Activated CD4-positive, alpha-beta memory T cell treated with anti-CD3 and anti-CD28 coated beads, Interleukin-2, amount 10 ng/mL, durations not matched to agents 7 days and 5 days (primary cell): ENCODE measurements around the gene CCNB3. TPM values are rescaled to one million over a fixed set of nuclear protein-coding genes. Genes with fewer than 3 reads are reported as not detected.
"Not testable (repeated sequence)": the region's sequence is repeated elsewhere in the genome, so short reads cannot be mapped to it uniquely, and the experiment has no call there.

Experiments
- CTCF ChIA-PET: fragments of 350-600 bp; sonication (Branson Sonifier 250); formaldehyde crosslinking; loops from one replicate; lab custom pipeline; 2021; ENCODE audit warnings: antibody characterized with exemption, inconsistent platforms; lab: Charles Lee
- POLR2A ChIA-PET: fragments of 350-600 bp; sonication (Branson Sonifier 250); formaldehyde crosslinking; loops from one replicate; lab custom pipeline; 2021; ENCODE audit warnings: antibody characterized with exemption; lab: Charles Lee
- DNase-seq: peaks from one replicate; pipeline ENCODE4 v3.0.0-alpha.2; 2020
- H3K27ac Mint-ChIP-seq: one replicate; pipeline ENCODE4 v1.8.0; 2021; ENCODE audit warnings: mild to moderate bottlenecking, mixed read lengths
- H3K27me3 Mint-ChIP-seq: one replicate; pipeline ENCODE4 v1.8.0; 2021; ENCODE audit warnings: mixed read lengths
- H3K36me3 Mint-ChIP-seq: one replicate; pipeline ENCODE4 v1.8.0; 2021; ENCODE audit warnings: low read depth, mixed read lengths
- H3K4me1 Mint-ChIP-seq: one replicate; pipeline ENCODE4 v1.8.0; 2021; ENCODE audit warnings: mixed read lengths
- H3K4me3 Mint-ChIP-seq: one replicate; pipeline ENCODE4 v1.8.0; 2021; ENCODE audit warnings: mild to moderate bottlenecking, mixed read lengths
- H3K9me3 Mint-ChIP-seq: one replicate; pipeline ENCODE4 v1.8.0; 2021; ENCODE audit warnings: mixed read lengths
- total RNA-seq, 2 experiments: library from RNA; stranded (reverse); gene quantifications; one replicate each; pipeline ENCODE4 v1.2.3, GENCODE V29; 2021

The CCNB3 gene
- total RNA-seq, 2 experiments from 2014 or later: 0.98 to 1.2 TPM

DNA sequence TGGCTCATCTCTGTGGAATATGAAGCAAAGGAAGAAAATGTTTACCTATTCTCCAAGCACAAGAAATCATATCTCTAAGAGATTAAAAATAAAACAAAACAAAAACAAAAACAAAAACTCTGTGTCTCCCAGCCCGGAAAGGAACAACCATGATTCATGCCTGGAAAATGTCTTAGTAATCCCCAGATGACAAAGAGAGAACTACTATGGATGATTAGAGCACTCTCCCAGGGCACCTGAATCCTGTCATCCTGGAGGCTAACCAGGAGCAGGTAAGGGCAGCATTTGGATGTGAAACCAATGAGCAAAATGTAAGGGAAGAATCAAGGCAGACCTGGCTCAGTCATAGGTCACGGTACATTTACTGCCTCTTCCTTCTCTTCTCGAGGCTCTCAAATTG lies 2.0 kb upstream of the CCNB3 start:
- no peaks in the 10 kb centered on the region for H3K27me3 Mint-ChIP-seq
- DNase-seq: no peak
- H3K4me1 Mint-ChIP-seq: peaks cover 16% of the 10 kb centered on the region
- ChIA-PET POLR2A (no interaction called here), CTCF (no interaction called here)
- H3K27ac Mint-ChIP-seq: no peak overlapping the region
- H3K36me3 Mint-ChIP-seq: no peaks in the 10 kb centered on the region
- no peak overlapping the region for H3K4me3 Mint-ChIP-seq
- H3K9me3 Mint-ChIP-seq: no peaks in the 10 kb centered on the region

DNA sequence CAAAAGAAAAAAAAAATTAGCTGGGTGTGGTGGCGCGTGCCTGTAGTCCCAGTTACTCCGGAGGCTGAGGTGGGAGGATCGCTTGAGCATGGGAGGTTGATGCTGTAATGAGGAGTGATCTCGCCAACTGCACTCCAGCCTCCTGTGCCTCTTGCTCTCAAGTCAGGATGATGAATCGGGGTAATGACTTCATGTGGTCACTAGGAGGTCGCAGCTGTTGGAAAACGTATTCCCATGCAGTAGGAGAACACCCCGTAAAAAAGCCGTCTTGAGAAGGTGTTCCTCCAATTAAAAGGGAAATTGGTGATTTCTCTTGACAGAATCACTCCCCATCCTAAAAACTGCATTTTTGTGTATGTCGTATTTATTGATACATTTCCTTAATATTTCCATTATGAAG lies 2.2 kb downstream of the CCNB3 start:
- CTCF ChIA-PET: no interaction called here
- H3K4me1 Mint-ChIP-seq: peaks cover 18% of the 10 kb centered on the region
- no peak for DNase-seq

DNA sequence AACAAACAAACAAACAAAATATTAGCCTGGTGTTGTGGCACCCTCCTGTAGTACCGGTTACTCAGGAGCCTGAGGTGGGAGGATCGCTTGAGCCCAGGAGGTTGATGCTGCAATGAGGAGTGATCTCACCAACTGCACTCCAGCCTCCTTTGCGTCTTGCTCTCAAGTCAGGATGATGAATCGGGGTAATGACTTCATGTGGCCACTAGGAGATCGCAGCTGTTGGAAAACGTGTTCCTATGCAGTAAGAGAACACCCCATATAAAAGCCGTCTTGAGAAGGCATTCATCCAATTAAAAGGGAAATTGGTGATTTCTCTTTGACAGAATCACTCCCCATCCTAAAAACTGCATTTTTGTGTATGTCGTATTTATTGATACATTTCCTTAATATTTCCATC lies 6.9 kb downstream of the CCNB3 start:
- ChIA-PET POLR2A (no interaction called here), CTCF (no interaction called here)
- no peak for DNase-seq
- Mint-ChIP-seq H3K4me1 (peaks cover 4% of the 10 kb centered on the region), H3K9me3 (no peaks in the 10 kb centered on the region), H3K36me3 (no peaks in the 10 kb centered on the region), H3K27ac (no peak overlapping the region), H3K4me3 (no peak overlapping the region), H3K27me3 (no peaks in the 10 kb centered on the region)

More for the DNA sequence above, 2.2 kb downstream of the CCNB3 start:
- POLR2A ChIA-PET: no interaction called here
- H3K27me3 Mint-ChIP-seq: no peaks in the 10 kb centered on the region
- no peaks in the 10 kb centered on the region for H3K36me3 Mint-ChIP-seq
- H3K27ac Mint-ChIP-seq: no peak overlapping the region
- H3K9me3 Mint-ChIP-seq: no peaks in the 10 kb centered on the region
- H3K4me3 Mint-ChIP-seq: no peak overlapping the region

DNA sequence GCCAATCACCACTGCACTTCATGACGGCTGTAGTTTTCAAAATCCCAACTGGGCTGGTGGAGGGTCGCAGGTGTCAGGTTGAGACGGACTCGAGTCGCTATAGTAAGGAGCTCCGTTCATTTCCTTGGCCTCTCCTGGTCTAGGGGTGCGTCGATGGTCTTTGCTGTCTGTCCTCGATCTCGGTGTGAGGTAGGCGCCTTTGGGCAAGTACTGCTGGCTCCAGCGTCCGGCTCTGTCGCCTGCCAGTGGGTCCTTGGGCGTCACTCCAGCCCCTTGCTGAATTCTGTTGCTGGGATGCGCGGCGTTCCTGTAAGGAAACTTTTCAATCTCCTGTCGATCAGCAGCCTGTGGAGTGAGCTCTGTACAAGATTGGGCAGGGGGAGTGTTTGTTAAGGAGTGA lies 76.7 kb downstream of the CCNB3 start:
- POLR2A ChIA-PET: no interaction called here
- Mint-ChIP-seq H3K27ac (no peak overlapping the region), H3K36me3 (no peaks in the 10 kb centered on the region), H3K4me3 (no peak overlapping the region), H3K4me1 (no peaks in the 10 kb centered on the region), H3K9me3 (no peaks in the 10 kb centered on the region), H3K27me3 (no peaks in the 10 kb centered on the region)
- CTCF ChIA-PET: no interaction called here
- DNase-seq: no peak

DNA sequence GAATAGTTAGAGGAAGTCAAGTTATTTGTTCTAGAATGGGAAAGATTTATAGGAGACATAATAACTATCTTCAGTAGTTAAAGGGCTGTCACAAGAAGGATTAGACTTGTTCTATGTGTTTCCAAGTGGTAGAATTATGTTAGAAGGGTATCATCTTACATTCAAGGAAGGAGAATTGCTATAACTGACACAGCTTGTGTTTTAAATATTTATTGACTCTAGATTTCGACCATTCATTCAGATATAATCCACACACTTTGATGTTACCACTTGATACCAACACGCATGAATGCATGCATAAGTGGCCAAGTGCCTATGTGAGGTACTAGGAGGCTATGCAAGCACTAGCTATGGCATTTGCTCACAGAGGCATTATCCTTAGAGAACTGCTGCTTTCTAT lies 122.7 kb downstream of the CCNB3 start:
- POLR2A ChIA-PET: no interaction called here
- Mint-ChIP-seq H3K27ac (no peak overlapping the region), H3K27me3 (no peaks in the 10 kb centered on the region), H3K4me3 (no peak overlapping the region), H3K9me3 (no peaks in the 10 kb centered on the region), H3K36me3 (no peaks in the 10 kb centered on the region), H3K4me1 (no peaks in the 10 kb centered on the region)
- no peak for DNase-seq
- CTCF ChIA-PET: no interaction called here

DNA sequence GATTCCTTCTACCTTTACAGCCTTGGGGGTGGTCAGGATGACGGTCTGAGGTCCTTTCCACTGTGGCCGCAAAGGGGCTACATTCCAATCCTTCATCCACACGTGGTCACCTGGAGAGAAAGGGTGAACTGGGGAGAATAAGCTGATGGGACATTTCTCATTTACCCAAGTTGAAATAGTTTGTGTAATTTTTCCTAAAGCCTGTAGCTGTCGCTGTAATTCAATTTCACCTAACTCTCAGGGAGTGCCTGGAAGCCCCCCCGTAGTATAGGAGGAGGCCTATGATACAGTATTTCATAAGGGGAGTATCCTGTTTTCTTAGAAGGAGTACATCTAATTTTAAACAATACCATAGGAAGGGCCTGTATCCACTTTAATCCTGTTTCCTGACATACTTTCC lies 128.1 kb downstream of the CCNB3 start:
- POLR2A ChIA-PET, H3K4me1 Mint-ChIP-seq: not testable (repeated sequence)

DNA sequence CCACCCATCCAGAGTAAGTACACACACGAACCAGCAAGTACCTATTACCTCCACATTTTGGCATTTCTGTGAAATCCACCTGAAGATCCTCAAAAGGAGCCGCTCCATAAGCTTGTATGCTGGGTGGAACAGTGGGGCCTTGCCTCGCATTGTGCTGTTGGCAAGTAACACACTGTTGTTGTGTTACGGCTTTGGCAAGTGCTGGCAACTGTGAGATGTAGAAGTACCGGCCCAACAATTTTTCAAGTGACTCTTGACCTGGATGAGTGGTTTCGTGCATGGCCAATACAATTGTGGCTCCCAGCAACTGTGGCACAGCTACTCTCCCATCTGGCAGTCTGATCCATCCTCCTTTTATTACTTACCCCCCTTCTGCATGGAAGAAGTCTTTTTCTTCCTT lies 128.7 kb downstream of the CCNB3 start:
- Mint-ChIP-seq H3K27ac (no peak overlapping the region), H3K27me3 (no peaks in the 10 kb centered on the region), H3K4me3 (no peak overlapping the region), H3K9me3 (no peaks in the 10 kb centered on the region), H3K4me1 (no peaks in the 10 kb centered on the region), H3K36me3 (no peaks in the 10 kb centered on the region)
- ChIA-PET POLR2A (no interaction called here), CTCF (no interaction called here)
- DNase-seq: no peak

More for the DNA sequence above, 128.1 kb downstream of the CCNB3 start:
- DNase-seq, H3K9me3 Mint-ChIP-seq, H3K27me3 Mint-ChIP-seq, H3K27ac Mint-ChIP-seq, H3K4me3 Mint-ChIP-seq, CTCF ChIA-PET, H3K36me3 Mint-ChIP-seq: not testable (repeated sequence)

DNA sequence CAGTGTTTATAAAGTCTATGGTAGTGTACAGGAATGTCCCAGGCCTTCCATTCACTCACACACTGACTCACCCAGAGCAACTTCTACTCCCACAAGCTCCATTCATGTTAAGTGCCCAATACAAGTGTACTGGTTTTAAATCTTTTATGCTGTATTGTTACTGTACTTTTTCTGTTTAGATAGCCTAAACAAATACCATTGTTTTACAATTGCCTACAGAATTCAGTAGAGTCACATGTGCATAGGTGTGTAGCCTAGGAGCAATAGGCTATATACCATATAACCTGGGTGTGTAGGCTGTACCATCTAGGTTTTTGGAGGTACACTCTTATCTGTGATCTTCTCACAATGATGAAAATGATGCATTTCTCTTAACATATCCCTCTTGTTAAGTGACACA lies 139.4 kb downstream of the CCNB3 start:
- Mint-ChIP-seq H3K27me3 (no peaks in the 10 kb centered on the region), H3K4me3 (no peak overlapping the region), H3K27ac (no peak overlapping the region), H3K4me1 (no peaks in the 10 kb centered on the region), H3K36me3 (no peaks in the 10 kb centered on the region), H3K9me3 (no peaks in the 10 kb centered on the region)
- POLR2A ChIA-PET: no interaction called here
- CTCF ChIA-PET: no interaction called here
- no peak for DNase-seq

DNA sequence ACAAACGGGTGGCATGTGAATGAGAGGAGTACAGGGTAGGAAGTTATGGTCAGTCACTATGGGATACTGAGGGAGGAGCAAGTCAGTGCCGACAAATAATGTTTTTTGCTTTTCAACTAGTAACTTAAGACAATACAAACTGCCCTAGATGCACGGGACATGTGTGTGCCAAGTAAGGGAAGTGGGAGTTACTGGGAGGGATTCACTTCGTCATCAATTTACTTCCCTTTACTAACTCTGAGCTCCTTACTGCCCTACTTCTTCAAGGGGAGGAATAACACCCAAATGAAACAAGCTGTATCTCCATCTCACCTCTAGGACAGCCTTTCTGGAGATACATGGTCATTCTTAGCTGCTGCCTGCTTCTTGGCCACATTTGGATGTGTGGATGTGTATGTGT lies 168.4 kb downstream of the CCNB3 start:
- no peak for DNase-seq
- Mint-ChIP-seq H3K9me3 (no peaks in the 10 kb centered on the region), H3K4me1 (no peaks in the 10 kb centered on the region), H3K36me3 (no peaks in the 10 kb centered on the region), H3K27me3 (no peaks in the 10 kb centered on the region), H3K27ac (no peak overlapping the region), H3K4me3 (no peak overlapping the region)
- ChIA-PET POLR2A (no interaction called here), CTCF (no interaction called here)

DNA sequence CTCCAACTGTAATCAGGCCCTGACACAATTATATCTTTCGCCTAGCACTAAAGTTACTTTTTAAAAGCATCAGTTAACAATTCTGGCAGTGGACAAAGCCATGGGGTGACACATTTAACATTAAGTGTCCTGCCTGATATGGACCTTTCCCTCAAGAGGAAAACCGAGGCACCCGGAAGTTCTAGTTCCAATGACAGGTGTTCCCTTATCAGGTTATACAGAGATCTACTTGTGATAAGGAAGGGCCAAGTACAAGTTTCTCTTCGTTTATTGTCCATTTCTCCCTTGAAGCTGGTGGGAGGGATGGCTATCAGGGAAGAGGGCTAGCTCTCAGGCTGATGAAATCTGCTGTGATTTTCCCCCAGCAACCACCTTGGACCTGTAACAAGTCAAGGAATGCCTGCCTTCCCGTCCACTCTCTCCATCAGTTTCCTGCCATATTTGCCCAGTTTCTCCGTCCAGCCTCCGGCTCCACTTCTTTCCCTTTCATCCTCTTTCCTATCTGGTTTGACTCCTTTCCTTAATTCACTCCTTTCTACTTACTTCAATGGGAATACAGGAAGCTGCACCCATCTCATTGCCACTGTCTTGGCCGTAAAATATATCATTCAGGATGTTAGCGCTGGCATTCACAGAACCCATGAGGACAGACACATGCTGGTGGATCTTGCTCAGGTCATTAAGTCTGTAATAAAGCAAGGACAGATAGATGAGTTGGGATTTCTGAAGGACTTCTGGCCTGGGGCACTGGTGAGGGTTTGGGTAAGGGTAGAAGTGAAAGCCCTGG lies 171.1 kb downstream of the CCNB3 start:
- Mint-ChIP-seq H3K4me3 (no peak overlapping the region), H3K9me3 (no peaks in the 10 kb centered on the region), H3K27ac (no peak overlapping the region), H3K36me3 (no peaks in the 10 kb centered on the region), H3K27me3 (no peaks in the 10 kb centered on the region), H3K4me1 (no peaks in the 10 kb centered on the region)
- CTCF ChIA-PET: no interaction called here
- DNase-seq: no peak
- POLR2A ChIA-PET: no interaction called here

DNA sequence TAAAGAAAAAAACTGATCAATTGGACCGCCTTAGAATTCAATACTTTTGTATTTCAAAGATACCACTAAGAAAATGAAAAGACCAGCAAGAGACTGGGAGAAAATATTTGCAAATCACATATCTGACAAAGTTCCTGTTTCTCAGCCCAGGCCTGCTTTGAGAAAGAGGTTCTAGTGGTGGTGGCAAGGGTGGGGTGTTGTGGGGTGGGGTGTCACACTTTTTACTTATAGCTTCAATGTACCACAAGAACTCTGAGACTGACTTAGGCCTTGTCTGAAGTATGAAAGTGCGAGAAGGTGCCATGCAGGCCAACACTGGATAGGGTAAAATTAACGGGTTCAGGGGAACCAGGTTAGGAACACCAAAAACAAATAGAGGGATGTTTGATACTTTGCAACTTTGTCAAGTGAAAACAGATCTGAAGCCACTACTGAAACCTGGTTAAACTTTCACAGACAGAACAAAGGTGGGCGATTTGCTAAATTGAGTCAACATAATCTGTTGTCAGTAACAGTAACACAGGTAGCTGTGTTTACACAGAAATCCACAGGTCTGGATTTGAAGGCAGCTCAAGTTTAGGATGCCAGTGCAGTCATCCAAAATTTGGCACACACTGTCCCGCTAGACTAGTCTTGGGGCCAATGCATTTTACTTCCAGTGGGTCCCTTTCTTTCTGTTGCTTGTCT lies 177.3 kb downstream of the CCNB3 start:
- ChIA-PET CTCF (no interaction called here), POLR2A (no interaction called here)
- Mint-ChIP-seq H3K4me1 (no peaks in the 10 kb centered on the region), H3K9me3 (no peaks in the 10 kb centered on the region), H3K4me3 (no peak overlapping the region), H3K27ac (no peak overlapping the region), H3K27me3 (no peaks in the 10 kb centered on the region), H3K36me3 (no peaks in the 10 kb centered on the region)
- no peak for DNase-seq

DNA sequence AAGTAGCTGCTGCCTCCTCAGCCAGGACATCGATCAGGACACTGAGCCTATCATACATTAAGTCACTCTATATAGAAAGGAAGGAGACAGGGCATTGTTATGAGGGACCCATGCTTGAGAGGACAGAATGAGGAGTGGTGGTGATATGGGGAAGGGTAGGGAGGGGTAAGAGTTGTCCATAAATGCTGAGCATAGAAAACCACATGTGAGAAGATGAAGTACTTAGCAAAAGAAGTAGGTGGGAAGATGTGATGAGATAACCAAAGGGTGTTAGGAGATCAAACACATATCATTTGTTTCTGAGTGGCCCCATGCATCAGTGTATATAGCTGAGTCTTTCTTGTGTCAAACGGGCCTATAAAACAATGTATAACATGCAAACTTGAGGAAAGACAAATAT lies 182.0 kb downstream of the CCNB3 start:
- ChIA-PET CTCF (no interaction called here), POLR2A (no interaction called here)
- Mint-ChIP-seq H3K9me3 (no peaks in the 10 kb centered on the region), H3K27ac (no peak overlapping the region), H3K36me3 (no peaks in the 10 kb centered on the region), H3K27me3 (no peaks in the 10 kb centered on the region), H3K4me3 (no peak overlapping the region), H3K4me1 (no peaks in the 10 kb centered on the region)
- DNase-seq: no peak

DNA sequence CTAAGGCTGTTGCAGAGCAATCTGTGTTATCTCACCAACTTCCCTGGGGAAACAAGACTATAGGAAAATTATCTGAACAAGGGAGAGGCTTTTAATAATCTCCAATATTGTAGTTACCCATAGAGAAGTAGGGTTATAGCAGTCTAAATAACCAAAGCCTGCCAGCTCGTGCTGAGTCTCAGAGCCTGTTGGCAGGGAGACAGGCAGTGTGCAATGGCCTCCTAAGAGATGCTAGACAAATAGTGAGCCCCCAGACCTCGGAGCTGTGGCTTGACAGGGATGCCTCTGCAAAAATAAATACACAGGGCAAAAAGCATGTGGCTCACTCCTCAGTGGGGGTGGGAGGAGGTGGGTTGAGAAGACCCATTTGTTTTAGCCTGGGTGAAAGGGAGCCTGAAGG lies 189.3 kb downstream of the CCNB3 start:
- Mint-ChIP-seq H3K4me1 (no peaks in the 10 kb centered on the region), H3K36me3 (no peaks in the 10 kb centered on the region), H3K4me3 (no peak overlapping the region), H3K9me3 (no peaks in the 10 kb centered on the region), H3K27ac (no peak overlapping the region), H3K27me3 (no peaks in the 10 kb centered on the region)
- no peak for DNase-seq
- POLR2A ChIA-PET: no interaction called here
- CTCF ChIA-PET: no interaction called here
